ENCODE measurements around the gene GALNT1. TPM values are rescaled to one million over a fixed set of nuclear protein-coding genes. Genes with fewer than 3 reads are reported as not detected.

The GALNT1 gene
- total and polyA plus RNA-seq, 10 of the 15 experiments (the other 5 are each of a cell fraction or from before 2014, with no cell fraction given) = 8.0 to 53.7 (median 29.9) TPM

- FAIRE-seq (no peak), ATAC-seq (no peak), DNase-seq (ENCODE audit: low read depth, low spot score) (no peak)
- H3K4me3 ChIP-seq = no peak overlapping the region
- ChIA-PET POLR2A (no interaction called here), CTCF (interaction anchor here (1.5 kb wide), 1 partner anchor 18 kb away, joined by 5 read pairs; no protein-coding TSS in a partner anchor), RAD21 (ENCODE audit: unreplicated experiment) (no interaction called here), SMC1A (ENCODE audit: uncharacterized antibody, unreplicated experiment) (interaction anchor here (0.9 to 2.4 kb wide), 6 partner anchors 14 to 132 kb away, joined by 3 to 10 read pairs (median 3); no protein-coding TSS in a partner anchor)
- TF ChIP-seq ZNF622 (IDR thresholded peaks at IDR 0.05) = no peak
- no peak for TF ChIP-seq HSF1 (IDR thresholded peaks at IDR 0.05; ENCODE audit: low read depth, low read length)
- no peak for TF ChIP-seq CREM (IDR thresholded peaks at IDR 0.05; ENCODE audit: low read depth)
- TF ChIP-seq, protein P1, sequence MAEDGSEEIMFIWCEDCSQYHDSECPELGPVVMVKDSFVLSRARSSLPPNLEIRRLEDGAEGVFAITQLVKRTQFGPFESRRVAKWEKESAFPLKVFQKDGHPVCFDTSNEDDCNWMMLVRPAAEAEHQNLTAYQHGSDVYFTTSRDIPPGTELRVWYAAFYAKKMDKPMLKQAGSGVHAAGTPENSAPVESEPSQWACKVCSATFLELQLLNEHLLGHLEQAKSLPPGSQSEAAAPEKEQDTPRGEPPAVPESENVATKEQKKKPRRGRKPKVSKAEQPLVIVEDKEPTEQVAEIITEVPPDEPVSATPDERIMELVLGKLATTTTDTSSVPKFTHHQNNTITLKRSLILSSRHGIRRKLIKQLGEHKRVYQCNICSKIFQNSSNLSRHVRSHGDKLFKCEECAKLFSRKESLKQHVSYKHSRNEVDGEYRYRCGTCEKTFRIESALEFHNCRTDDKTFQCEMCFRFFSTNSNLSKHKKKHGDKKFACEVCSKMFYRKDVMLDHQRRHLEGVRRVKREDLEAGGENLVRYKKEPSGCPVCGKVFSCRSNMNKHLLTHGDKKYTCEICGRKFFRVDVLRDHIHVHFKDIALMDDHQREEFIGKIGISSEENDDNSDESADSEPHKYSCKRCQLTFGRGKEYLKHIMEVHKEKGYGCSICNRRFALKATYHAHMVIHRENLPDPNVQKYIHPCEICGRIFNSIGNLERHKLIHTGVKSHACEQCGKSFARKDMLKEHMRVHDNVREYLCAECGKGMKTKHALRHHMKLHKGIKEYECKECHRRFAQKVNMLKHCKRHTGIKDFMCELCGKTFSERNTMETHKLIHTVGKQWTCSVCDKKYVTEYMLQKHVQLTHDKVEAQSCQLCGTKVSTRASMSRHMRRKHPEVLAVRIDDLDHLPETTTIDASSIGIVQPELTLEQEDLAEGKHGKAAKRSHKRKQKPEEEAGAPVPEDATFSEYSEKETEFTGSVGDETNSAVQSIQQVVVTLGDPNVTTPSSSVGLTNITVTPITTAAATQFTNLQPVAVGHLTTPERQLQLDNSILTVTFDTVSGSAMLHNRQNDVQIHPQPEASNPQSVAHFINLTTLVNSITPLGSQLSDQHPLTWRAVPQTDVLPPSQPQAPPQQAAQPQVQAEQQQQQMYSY (CRISPR knock-in tag; IDR thresholded peaks at IDR 0.05) = no peak
- TF ChIP-seq HDAC6 (IDR thresholded peaks at IDR 0.05; ENCODE audit: unreplicated experiment) = no peak
- no peak for TF ChIP-seq REST (IDR thresholded peaks at IDR 0.05; ENCODE audit: low read depth, low read length)
- no peak overlapping the region for H3K27ac ChIP-seq (ENCODE audit: control insufficient read depth, insufficient read depth)
- in situ Hi-C loops (cut with MboI) = no loop called here
- intact Hi-C loops (cut with micrococcal nuclease; ENCODE audit: unreplicated experiment) = loop anchor here (10.0 kb wide), 1 partner anchor 566 kb away; the partner anchor contains the start of gene MAPRE2
- no peaks in the 10 kb centered on the region for H3K27me3 ChIP-seq (replicated peaks in 1 of 2; ENCODE audit: control insufficient read depth in 2 of 2, insufficient read depth in 2 of 2, low read length in 1 of 2)
- no peaks in the 10 kb centered on the region for H4K20me1 ChIP-seq (ENCODE audit: control insufficient read depth, insufficient read depth)
- H3K9ac ChIP-seq (ENCODE audit: control insufficient read depth, insufficient read depth, low read length) = no peak overlapping the region
- no TSS peak for BruUV-seq (replicated peaks)
- H3K4me2 ChIP-seq (ENCODE audit: control insufficient read depth, insufficient read depth) = no peak overlapping the region
- peaks cover 3% of the 10 kb centered on the region for H3K79me2 ChIP-seq (ENCODE audit: control insufficient read depth, insufficient read depth, low read length)
- H3K9me3 ChIP-seq (replicated peaks; ENCODE audit: control insufficient read depth, insufficient read depth, low read length) = no peaks in the 10 kb centered on the region; the same call in 2 of the 3 replicates
- H3K4me1 ChIP-seq (ENCODE audit: control insufficient read depth, insufficient read depth, low read length) = no peaks in the 10 kb centered on the region
- H3K36me3 ChIP-seq (ENCODE audit: control insufficient read depth in 2 of 2, insufficient read depth in 2 of 2, low read length in 1 of 2) = no peaks in the 10 kb centered on the region
- no peak overlapping the region for H2AFZ ChIP-seq (ENCODE audit: control insufficient read depth, low read depth, low read length)
These were observed 29.2 kb downstream of the GALNT1 start for GRCh38 chr18:35610724-35611123.
